GM12865 (cell line): ENCODE data around the gene HOXC11.

Experiments used
- DNase-seq: peaks from one replicate; pipeline ENCODE4 v3.0.0; 2010; ENCODE audit warnings: low read depth
- H3K4me3 ChIP-seq: 2 replicates; pipeline ENCODE4 v1.5.1; 2011; ENCODE audit warnings: mild to moderate bottlenecking, low read depth, low read length, control low read depth
- CTCF ChIP-seq: IDR thresholded peaks from 2 replicates; pipeline ENCODE4 v1.5.1; 2011; ENCODE audit warnings: low read length, control low read depth, low read depth, inconsistent platforms; ENCODE audit not compliant: insufficient read depth; ENCODE audit errors: missing control alignments

HOXC11 gene

GRCh38 chr12:53971686-53972085 is 1.2 kb upstream of the HOXC11 start:
- TF ChIP-seq CTCF = no peak
- DNase-seq = no peak
- no peak overlapping the region for H3K4me3 ChIP-seq

GRCh38 chr12:53972152-53972702 is 699 bp upstream of the HOXC11 start:
- H3K4me3 ChIP-seq = no peak overlapping the region
- no peak for TF ChIP-seq CTCF

GRCh38 chr12:53973236-53974042 is 513 bp downstream of the HOXC11 start:
- H3K4me3 ChIP-seq = no peak overlapping the region
- TF ChIP-seq CTCF = no peak

More at GRCh38 chr12:53972152-53972702, 699 bp upstream of the HOXC11 start:
- no peak for DNase-seq

GRCh38 chr12:53974084-53975063 is 1.4 kb downstream of the HOXC11 start, which contains the start of gene HOTAIR:
TSS of gene HOTAIR (minus strand) at chr12:53974954.
- DNase-seq = peak; percentile 22
- no peak for TF ChIP-seq CTCF
- H3K4me3 ChIP-seq = peak within 1 kb of the TSS; percentile 43

More at GRCh38 chr12:53973236-53974042, 513 bp downstream of the HOXC11 start:
- no peak for DNase-seq

GRCh38 chr12:53975064-53975471 is 2.1 kb downstream of the HOXC11 start:
- peak; percentile 60 for DNase-seq
- TF ChIP-seq CTCF = no peak
- peak overlapping the region; percentile 43 for H3K4me3 ChIP-seq

- DNase-seq = no peak
- TF ChIP-seq CTCF = no peak
- H3K4me3 ChIP-seq = peak overlapping the region; percentile 1; the same call in 1 of the 2 replicates
These were observed 2.7 kb downstream of the HOXC11 start for GRCh38 chr12:53975479-53976152.
